ENCODE measurements around the gene TRAPPC2L. TPM values are rescaled to one million over a fixed set of nuclear protein-coding genes. Genes with fewer than 3 reads are reported as not detected.

Gene TRAPPC2L
- total and polyA plus RNA-seq, 2 of the 13 experiments (the other 11 are each of a cell fraction or from before 2014, with no cell fraction given): 96.3 to 107 TPM

DNA sequence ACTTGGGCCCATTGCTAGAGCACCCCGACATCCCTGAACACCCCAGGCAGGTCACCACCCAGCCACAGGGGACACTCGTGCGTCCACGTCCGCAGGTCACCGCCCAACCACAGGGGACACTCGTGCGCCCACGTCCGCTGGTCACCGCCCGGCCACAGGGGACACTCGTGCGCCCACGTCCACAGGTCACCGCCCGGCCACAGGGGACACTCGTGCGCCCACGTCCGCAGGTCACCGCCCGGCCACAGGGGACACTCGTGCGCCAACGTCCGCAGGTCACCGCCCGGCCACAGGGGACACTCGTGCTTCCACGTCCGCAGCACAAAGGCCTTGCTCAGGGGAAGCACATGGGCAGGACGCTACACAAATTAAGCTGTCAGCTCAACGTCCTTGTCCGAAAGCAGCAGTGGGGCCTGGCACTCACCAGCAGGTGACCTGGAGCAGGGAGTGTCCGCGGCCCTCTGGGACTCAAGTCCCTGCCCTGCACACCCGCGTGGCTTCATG lies 17.8 kb upstream of the TRAPPC2L start (continued):
- TF ChIP-seq ATF2 (CRISPR knock-in tag; IDR thresholded peaks at IDR 0.05) (peak; percentile 47; the same call in 1 of the 2 replicates), ZNF251 (CRISPR knock-in tag; IDR thresholded peaks at IDR 0.05) (0 out of 2 replicates have a peak, but pooled peaks have one; percentile 14), XRCC5 (optimal IDR thresholded peaks at IDR 0.05; ENCODE audit: low read length) (peak; percentile 97), ZNF816 (CRISPR knock-in tag; IDR thresholded peaks at IDR 0.05; ENCODE audit: borderline replicate concordance) (no peak), PRPF4 (IDR thresholded peaks at IDR 0.05; ENCODE audit: low read depth, low read length, poor library complexity, severe bottlenecking) (peak; percentile 99), ZBTB21 (CRISPR knock-in tag; IDR thresholded peaks at IDR 0.05) (peak; percentile 23; the same call in 1 of the 2 replicates), DMTF1 (CRISPR knock-in tag; IDR thresholded peaks at IDR 0.05) (peak; percentile 55; the same call in 1 of the 2 replicates), RNF2 (conservative IDR thresholded peaks at IDR 0.05; ENCODE audit: low read depth) (no peak), PPARG (CRISPR knock-in tag; conservative IDR thresholded peaks at IDR 0.05) (no peak), KLF15 (CRISPR knock-in tag; IDR thresholded peaks at IDR 0.05; ENCODE audit: borderline replicate concordance) (no peak), ZHX2 (IDR thresholded peaks at IDR 0.05; ENCODE audit: low read depth) (peak; percentile 55), ZHX2 (CRISPR knock-in tag; IDR thresholded peaks at IDR 0.05; ENCODE audit: borderline replicate concordance) (no peak), ZKSCAN1 (IDR thresholded peaks at IDR 0.05; ENCODE audit: low read length) (peak; percentile 31; the same call in 1 of the 2 replicates), ZNF282 (IDR thresholded peaks at IDR 0.05; ENCODE audit: partially characterized antibody) (no peak), NBN (conservative IDR thresholded peaks at IDR 0.05) (no peak), FOSL2 (CRISPR knock-in tag; IDR thresholded peaks at IDR 0.05) (peak; percentile 18; the same call in 1 of the 2 replicates), ZNF83 (CRISPR knock-in tag; IDR thresholded peaks at IDR 0.05; ENCODE audit: borderline replicate concordance) (no peak), ZBTB38 (CRISPR knock-in tag; IDR thresholded peaks at IDR 0.05) (peak; percentile 99), POGZ (CRISPR knock-in tag; IDR thresholded peaks at IDR 0.05) (peak; percentile 90)
- TF ChIP-seq, protein P1, sequence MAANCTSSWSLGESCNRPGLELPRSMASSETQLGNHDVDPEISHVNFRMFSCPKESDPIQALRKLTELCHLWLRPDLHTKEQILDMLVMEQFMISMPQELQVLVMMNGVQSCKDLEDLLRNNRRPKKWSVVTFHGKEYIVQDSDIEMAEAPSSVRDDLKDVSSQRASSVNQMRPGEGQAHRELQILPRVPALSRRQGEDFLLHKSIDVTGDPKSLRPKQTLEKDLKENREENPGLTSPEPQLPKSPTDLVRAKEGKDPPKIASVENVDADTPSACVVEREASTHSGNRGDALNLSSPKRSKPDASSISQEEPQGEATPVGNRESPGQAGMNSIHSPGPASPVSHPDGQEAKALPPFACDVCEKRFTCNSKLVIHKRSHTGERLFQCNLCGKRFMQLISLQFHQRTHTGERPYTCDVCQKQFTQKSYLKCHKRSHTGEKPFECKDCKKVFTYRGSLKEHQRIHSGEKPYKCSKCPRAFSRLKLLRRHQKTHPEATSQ (CRISPR knock-in tag; IDR thresholded peaks at IDR 0.05; ENCODE audit: borderline replicate concordance): no peak

Data from HepG2 (cell line).